SIG-M5 treated with dmso at 0.1 percent for 504 hours (cell line): ENCODE results near the gene LRRFIP1.

ENCODE experiments used
- DNase-seq: peaks from one replicate; lab custom pipeline; 2025; ENCODE audit not compliant: unreplicated experiment; lab: John Stamatoyannopoulos, UW

Gene LRRFIP1

GRCh38 chr2:237701033-237701858 is 73.9 kb downstream of the LRRFIP1 start:
- no peak for DNase-seq

- DNase-seq: peak; percentile 28
Measured at GRCh38 chr2:237701859-237702390, 74.5 kb downstream of the LRRFIP1 start.

- peak; percentile 97 for DNase-seq
Measured at GRCh38 chr2:237702441-237703391, 75.3 kb downstream of the LRRFIP1 start.

- no peak for DNase-seq
Measured at GRCh38 chr2:237704501-237705434, 77.4 kb downstream of the LRRFIP1 start.

DNA sequence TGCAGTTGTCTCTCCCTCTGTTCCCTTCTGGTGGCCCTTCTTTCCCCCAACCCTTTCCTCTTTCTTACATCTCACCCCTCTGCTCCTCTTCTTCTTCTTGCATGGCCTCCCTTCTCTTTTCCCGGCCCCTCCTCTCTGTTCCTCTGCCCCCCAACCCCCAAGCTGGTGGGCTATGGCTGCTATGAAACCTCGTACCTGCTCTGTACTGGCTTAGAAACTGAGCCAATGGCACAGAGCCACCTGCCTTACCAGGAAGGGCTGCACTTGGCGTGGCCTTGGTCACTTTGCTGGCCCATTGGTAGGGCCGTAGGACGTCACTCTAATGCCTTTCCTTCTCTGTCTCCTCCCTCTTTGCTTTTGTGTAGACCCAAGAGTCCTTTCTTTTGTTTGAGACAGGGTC is 78.9 kb downstream of the LRRFIP1 start:
- DNase-seq: no peak

DNA sequence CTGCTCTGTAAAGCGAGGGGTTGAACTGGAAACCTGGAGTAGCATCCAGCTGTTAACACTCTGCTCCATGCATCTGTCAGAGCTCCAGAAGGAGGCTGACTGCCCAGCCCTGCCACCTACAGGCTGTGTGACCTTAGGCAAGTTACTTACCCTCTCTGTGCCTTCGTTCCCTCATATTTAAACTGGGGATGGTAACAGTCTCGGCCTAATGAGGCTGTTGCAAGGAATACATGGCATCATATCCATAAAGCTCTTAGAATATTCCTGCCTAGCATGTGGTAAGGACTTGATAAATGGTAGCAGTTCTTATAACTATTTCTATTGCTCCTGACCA is 80.6 kb downstream of the LRRFIP1 start:
- DNase-seq: no peak

GRCh38 chr2:237708491-237708890 is 81.1 kb downstream of the LRRFIP1 start:
- DNase-seq: no peak

- no peak for DNase-seq
Measured at GRCh38 chr2:237708961-237709360, 81.6 kb downstream of the LRRFIP1 start.

DNA sequence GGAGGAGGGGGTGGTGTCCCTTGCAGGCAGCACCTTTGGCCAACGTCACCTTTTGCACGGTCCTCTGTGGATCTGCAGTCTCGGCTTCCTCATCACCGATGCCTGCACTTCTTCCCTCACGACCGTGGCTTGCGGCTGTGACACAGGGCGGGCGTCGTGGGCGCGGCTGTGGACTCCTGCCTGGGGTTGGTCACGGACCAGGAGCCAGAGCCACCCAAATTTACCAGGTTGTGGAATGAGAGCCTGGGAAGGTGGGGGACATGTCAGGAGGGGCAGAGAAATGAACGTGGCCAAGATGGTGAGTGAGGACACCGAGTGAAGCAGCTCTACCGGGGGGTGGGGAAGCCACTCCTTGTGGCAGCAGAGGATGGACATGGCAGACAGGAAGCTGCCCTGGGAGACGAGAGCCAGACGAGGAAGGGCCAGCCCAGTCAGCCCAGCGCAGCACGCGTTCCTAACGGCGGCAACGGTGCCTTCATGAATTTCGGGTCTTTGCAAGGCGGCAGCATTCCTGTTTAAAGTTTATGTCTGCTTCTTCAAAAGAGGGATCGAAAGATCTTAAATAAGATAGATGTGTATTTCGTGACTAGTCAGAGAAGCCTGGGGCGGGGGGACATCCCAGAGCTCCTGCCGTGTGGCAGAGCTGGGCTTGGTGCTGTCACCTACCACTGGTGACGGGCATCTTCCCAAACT is 84.2 kb downstream of the LRRFIP1 start:
- no peak for DNase-seq

DNA sequence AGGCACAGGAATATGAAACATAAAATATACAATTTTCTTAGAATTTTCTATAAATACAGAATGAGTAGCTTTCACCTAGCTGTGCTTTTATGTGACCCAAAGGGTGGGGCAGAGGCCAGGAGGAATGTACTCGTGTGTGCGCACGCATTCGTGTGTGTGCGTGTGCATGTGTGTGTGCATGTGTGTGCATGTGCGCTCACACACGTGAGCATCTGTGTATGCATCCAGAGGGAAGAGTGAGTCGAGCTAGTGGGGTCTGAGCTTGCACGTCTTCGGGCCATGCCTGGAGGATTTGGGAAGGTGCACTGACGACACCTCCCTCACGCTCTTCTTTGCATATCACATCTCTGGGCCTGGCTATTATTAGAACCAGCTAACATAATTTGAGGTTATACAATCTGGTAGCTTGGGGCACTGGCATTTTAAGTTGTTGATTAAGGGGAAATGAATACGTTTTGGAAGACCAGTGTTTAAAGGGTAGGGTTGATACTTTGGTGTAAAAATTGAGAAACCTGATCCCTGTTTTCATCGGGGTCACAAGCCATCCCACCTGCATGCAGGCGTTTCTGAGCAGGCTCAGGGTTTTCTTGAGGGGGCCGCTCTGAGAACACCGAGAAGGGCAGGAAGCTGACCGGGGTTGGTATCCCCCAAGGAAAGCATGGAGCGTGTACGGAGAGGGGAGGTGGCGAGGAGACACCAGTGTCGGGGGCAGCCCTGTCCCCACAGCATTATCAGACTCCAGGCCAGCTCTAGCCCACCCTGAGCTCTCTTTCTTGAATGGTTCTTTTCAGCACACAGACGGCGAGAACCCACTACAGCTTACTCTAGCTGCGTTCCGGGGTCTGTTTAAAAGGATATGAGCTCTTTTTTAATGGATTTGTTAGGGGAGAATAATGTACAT is 85.3 kb downstream of the LRRFIP1 start:
- no peak for DNase-seq

DNA sequence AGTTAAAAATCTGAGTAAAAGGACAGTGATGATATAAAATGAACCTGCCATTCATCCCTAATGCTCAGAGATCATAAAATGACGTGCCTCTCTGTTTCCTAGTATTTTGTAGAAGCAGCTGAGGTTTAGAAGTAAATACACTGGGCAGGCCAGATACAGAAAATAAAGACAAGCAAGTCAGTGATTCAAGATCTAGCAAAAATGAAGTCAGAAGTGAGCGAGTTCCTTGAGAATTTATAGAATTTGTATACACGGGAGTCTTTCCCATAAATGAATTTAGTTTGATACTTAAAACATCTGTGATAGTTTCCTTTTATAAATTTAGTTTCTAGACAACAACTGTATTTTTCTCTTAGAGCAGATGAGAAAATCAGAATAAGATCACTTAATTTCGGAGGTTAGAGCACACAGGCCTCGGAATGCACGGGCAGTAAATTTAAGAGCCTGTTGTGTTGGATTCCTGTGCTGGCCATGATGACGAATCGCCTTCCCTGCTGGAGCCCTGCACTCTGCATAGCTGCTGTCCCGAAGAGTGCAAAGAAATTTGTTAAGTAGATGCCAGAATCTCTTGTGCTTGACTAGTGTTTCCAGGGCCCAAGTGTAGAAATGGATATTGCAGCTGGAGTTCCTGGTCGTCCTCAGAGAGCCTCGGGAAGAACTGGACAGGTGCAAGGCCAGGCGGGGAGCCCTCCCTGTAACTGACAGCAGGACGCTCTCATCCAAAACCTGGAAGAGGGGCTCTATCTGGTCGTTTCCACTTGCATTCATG is 87.5 kb downstream of the LRRFIP1 start:
- no peak for DNase-seq

GRCh38 chr2:237715459-237715947 is 88.1 kb downstream of the LRRFIP1 start:
- DNase-seq: no peak

DNA sequence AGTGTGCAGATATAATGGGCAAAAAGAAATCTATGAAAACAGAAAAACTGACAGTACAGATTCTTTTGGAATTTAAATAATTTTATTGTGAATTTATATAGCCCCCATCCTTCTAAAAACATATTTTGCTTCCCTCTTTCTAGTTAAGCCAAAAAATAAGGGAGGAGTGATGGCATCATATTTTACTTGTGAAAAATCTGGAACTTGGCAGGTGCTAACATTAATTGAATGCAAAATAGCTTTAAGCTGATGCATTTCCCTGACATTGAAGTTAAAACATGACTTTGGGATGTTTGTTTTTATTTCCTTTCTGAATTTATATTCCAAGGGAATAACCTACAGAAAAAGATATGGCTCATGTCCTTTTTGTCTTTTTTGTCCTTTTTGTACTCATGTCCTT is 88.6 kb downstream of the LRRFIP1 start:
- DNase-seq: no peak

- no peak for DNase-seq
Measured at GRCh38 chr2:237717366-237718276, 90.2 kb downstream of the LRRFIP1 start.

DNA sequence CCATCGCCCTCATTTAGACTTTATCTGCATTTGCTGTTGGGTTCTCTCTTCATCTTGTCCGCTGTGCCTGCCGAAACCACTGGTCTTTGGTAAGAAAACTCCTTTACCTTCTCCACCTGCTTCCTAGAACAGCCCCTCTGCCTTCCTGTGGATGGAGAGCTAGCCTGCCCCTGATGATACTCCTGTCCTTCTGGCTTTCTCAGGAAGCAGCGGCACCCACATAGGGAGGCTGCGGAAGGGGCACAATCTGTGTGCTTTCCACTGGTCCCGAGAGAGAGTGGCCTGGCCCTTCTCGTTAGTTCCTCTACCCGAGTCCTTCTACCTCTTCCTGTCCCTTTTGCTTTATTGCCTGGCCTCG is 90.9 kb downstream of the LRRFIP1 start:
- DNase-seq: no peak

- no peak for DNase-seq
Measured at GRCh38 chr2:237720444-237720843, 93.1 kb downstream of the LRRFIP1 start.

GRCh38 chr2:237720957-237721356 is 93.6 kb downstream of the LRRFIP1 start:
- DNase-seq: no peak
